ENCODE data around the gene ERBB3.

The ERBB3 gene

GRCh38 chr12:56082967-56083366 lies 3.0 kb downstream of the ERBB3 start:
- peak overlapping the region; percentile 72 for H3K4me3 ChIP-seq (ENCODE audit: low read length)
- no peaks in the 10 kb centered on the region for H3K4me1 ChIP-seq (ENCODE audit: control insufficient read depth, insufficient read depth, low read length)

GRCh38 chr12:56084958-56085543 lies 5.1 kb downstream of the ERBB3 start:
- Histone ChIP-seq H3K27me3 (ENCODE audit: control insufficient read depth, insufficient read depth, low read length) (no peaks in the 10 kb centered on the region), H3K4me1 (ENCODE audit: control insufficient read depth, insufficient read depth, low read length) (no peaks in the 10 kb centered on the region), H3K36me3 (ENCODE audit: control insufficient read depth, insufficient read depth, low read length) (peaks cover 5% of the 10 kb centered on the region), H3K27ac (ENCODE audit: low read depth, low read length) (no peak overlapping the region), H3K4me3 (ENCODE audit: low read length) (no peak overlapping the region), H3K9ac (ENCODE audit: low read length) (no peak overlapping the region)

More at GRCh38 chr12:56082967-56083366, 3.0 kb downstream of the ERBB3 start:
- H3K36me3 ChIP-seq (ENCODE audit: control insufficient read depth, insufficient read depth, low read length) = peaks cover 2% of the 10 kb centered on the region
- H3K27ac ChIP-seq (ENCODE audit: low read depth, low read length) = no peak overlapping the region
- H3K27me3 ChIP-seq (ENCODE audit: control insufficient read depth, insufficient read depth, low read length) = no peaks in the 10 kb centered on the region
- no peak overlapping the region for H3K9ac ChIP-seq (ENCODE audit: low read length)

- no peak overlapping the region for H3K9ac ChIP-seq (ENCODE audit: low read length)
- H3K27ac ChIP-seq (ENCODE audit: low read depth, low read length) = no peak overlapping the region
- no peaks in the 10 kb centered on the region for H3K4me1 ChIP-seq (ENCODE audit: control insufficient read depth, insufficient read depth, low read length)
- H3K27me3 ChIP-seq (ENCODE audit: control insufficient read depth, insufficient read depth, low read length) = no peaks in the 10 kb centered on the region
- H3K36me3 ChIP-seq (ENCODE audit: control insufficient read depth, insufficient read depth, low read length) = peaks cover 5% of the 10 kb centered on the region
- H3K4me3 ChIP-seq (ENCODE audit: low read length) = no peak overlapping the region
Observed at GRCh38 chr12:56086096-56086495, 6.1 kb downstream of the ERBB3 start.

- H3K9ac ChIP-seq (ENCODE audit: low read length) = no peak overlapping the region
- H3K4me1 ChIP-seq (ENCODE audit: control insufficient read depth, insufficient read depth, low read length) = no peaks in the 10 kb centered on the region
- H3K4me3 ChIP-seq (ENCODE audit: low read length) = no peak overlapping the region
- no peaks in the 10 kb centered on the region for H3K27me3 ChIP-seq (ENCODE audit: control insufficient read depth, insufficient read depth, low read length)
- H3K27ac ChIP-seq (ENCODE audit: low read depth, low read length) = no peak overlapping the region
- peaks cover 5% of the 10 kb centered on the region for H3K36me3 ChIP-seq (ENCODE audit: control insufficient read depth, insufficient read depth, low read length)
Observed at GRCh38 chr12:56086608-56087007, 6.6 kb downstream of the ERBB3 start.

- no peak overlapping the region for H3K4me3 ChIP-seq (ENCODE audit: low read length)
Observed at GRCh38 chr12:56087220-56087619, 7.3 kb downstream of the ERBB3 start.

GRCh38 chr12:56097738-56098137 lies 17.8 kb downstream of the ERBB3 start:
- no peaks in the 10 kb centered on the region for H3K27me3 ChIP-seq (ENCODE audit: control insufficient read depth, insufficient read depth, low read length)
- no peaks in the 10 kb centered on the region for H3K4me1 ChIP-seq (ENCODE audit: control insufficient read depth, insufficient read depth, low read length)
- H3K27ac ChIP-seq (ENCODE audit: low read depth, low read length) = no peak overlapping the region
- H3K9ac ChIP-seq (ENCODE audit: low read length) = no peak overlapping the region
- H3K36me3 ChIP-seq (ENCODE audit: control insufficient read depth, insufficient read depth, low read length) = peaks cover 1% of the 10 kb centered on the region
- no peak overlapping the region for H3K4me3 ChIP-seq (ENCODE audit: low read length)

More at GRCh38 chr12:56087220-56087619, 7.3 kb downstream of the ERBB3 start:
- Histone ChIP-seq H3K4me1 (ENCODE audit: control insufficient read depth, insufficient read depth, low read length) (no peaks in the 10 kb centered on the region), H3K36me3 (ENCODE audit: control insufficient read depth, insufficient read depth, low read length) (peaks cover 5% of the 10 kb centered on the region), H3K9ac (ENCODE audit: low read length) (no peak overlapping the region), H3K27me3 (ENCODE audit: control insufficient read depth, insufficient read depth, low read length) (no peaks in the 10 kb centered on the region), H3K27ac (ENCODE audit: low read depth, low read length) (no peak overlapping the region)

GRCh38 chr12:56098592-56098991 lies 18.6 kb downstream of the ERBB3 start:
- no peaks in the 10 kb centered on the region for H3K36me3 ChIP-seq (ENCODE audit: control insufficient read depth, insufficient read depth, low read length)

GRCh38 chr12:56099787-56100186 lies 19.8 kb downstream of the ERBB3 start:
- Histone ChIP-seq H3K4me1 (ENCODE audit: control insufficient read depth, insufficient read depth, low read length) (no peaks in the 10 kb centered on the region), H3K27ac (ENCODE audit: low read depth, low read length) (no peak overlapping the region), H3K27me3 (ENCODE audit: control insufficient read depth, insufficient read depth, low read length) (no peaks in the 10 kb centered on the region), H3K36me3 (ENCODE audit: control insufficient read depth, insufficient read depth, low read length) (no peaks in the 10 kb centered on the region), H3K9ac (ENCODE audit: low read length) (no peak overlapping the region), H3K4me3 (ENCODE audit: low read length) (no peak overlapping the region)

More at GRCh38 chr12:56098592-56098991, 18.6 kb downstream of the ERBB3 start:
- Histone ChIP-seq H3K4me3 (ENCODE audit: low read length) (no peak overlapping the region), H3K4me1 (ENCODE audit: control insufficient read depth, insufficient read depth, low read length) (no peaks in the 10 kb centered on the region), H3K9ac (ENCODE audit: low read length) (no peak overlapping the region), H3K27me3 (ENCODE audit: control insufficient read depth, insufficient read depth, low read length) (no peaks in the 10 kb centered on the region), H3K27ac (ENCODE audit: low read depth, low read length) (no peak overlapping the region)

- Histone ChIP-seq H3K36me3 (ENCODE audit: control insufficient read depth, insufficient read depth, low read length) (no peaks in the 10 kb centered on the region), H3K27me3 (ENCODE audit: control insufficient read depth, insufficient read depth, low read length) (no peaks in the 10 kb centered on the region)
Observed at GRCh38 chr12:56101045-56101444, 21.1 kb downstream of the ERBB3 start.

GRCh38 chr12:56102683-56103065 lies 22.7 kb downstream of the ERBB3 start:
- no peak overlapping the region for H3K4me3 ChIP-seq (ENCODE audit: low read length)
- H3K4me1 ChIP-seq (ENCODE audit: control insufficient read depth, insufficient read depth, low read length) = peaks cover 12% of the 10 kb centered on the region
- peaks cover 9% of the 10 kb centered on the region for H3K36me3 ChIP-seq (ENCODE audit: control insufficient read depth, insufficient read depth, low read length)
- no peaks in the 10 kb centered on the region for H3K27me3 ChIP-seq (ENCODE audit: control insufficient read depth, insufficient read depth, low read length)
- H3K9ac ChIP-seq (ENCODE audit: low read length) = no peak overlapping the region
- no peak overlapping the region for H3K27ac ChIP-seq (ENCODE audit: low read depth, low read length)

More at GRCh38 chr12:56101045-56101444, 21.1 kb downstream of the ERBB3 start:
- Histone ChIP-seq H3K4me1 (ENCODE audit: control insufficient read depth, insufficient read depth, low read length) (peaks cover 9% of the 10 kb centered on the region), H3K27ac (ENCODE audit: low read depth, low read length) (no peak overlapping the region), H3K4me3 (ENCODE audit: low read length) (no peak overlapping the region), H3K9ac (ENCODE audit: low read length) (no peak overlapping the region)

GRCh38 chr12:56103066-56103711 lies 23.2 kb downstream of the ERBB3 start:
- peak overlapping the region; percentile 75 for H3K27ac ChIP-seq (ENCODE audit: low read depth, low read length)

GRCh38 chr12:56103823-56104108 lies 23.8 kb downstream of the ERBB3 start:
- H3K27me3 ChIP-seq (ENCODE audit: control insufficient read depth, insufficient read depth, low read length) = no peaks in the 10 kb centered on the region
- peak overlapping the region; percentile 50 for H3K9ac ChIP-seq (ENCODE audit: low read length)
- peak overlapping the region; percentile 91 for H3K4me3 ChIP-seq (ENCODE audit: low read length)
- peaks cover 18% of the 10 kb centered on the region for H3K36me3 ChIP-seq (ENCODE audit: control insufficient read depth, insufficient read depth, low read length)
- H3K27ac ChIP-seq (ENCODE audit: low read depth, low read length) = peak overlapping the region; percentile 75
- peaks cover 12% of the 10 kb centered on the region for H3K4me1 ChIP-seq (ENCODE audit: control insufficient read depth, insufficient read depth, low read length)

More at GRCh38 chr12:56103066-56103711, 23.2 kb downstream of the ERBB3 start:
- Histone ChIP-seq H3K4me1 (ENCODE audit: control insufficient read depth, insufficient read depth, low read length) (peaks cover 12% of the 10 kb centered on the region), H3K9ac (ENCODE audit: low read length) (peak overlapping the region; percentile 50), H3K36me3 (ENCODE audit: control insufficient read depth, insufficient read depth, low read length) (peaks cover 14% of the 10 kb centered on the region), H3K4me3 (ENCODE audit: low read length) (peak overlapping the region; percentile 91), H3K27me3 (ENCODE audit: control insufficient read depth, insufficient read depth, low read length) (no peaks in the 10 kb centered on the region)

Data from rectal smooth muscle tissue (tissue), 1 donor.